ENCODE results near the gene KRCC1.
"Not testable (repeated sequence)": the region's sequence is repeated elsewhere in the genome, so short reads cannot be mapped to it uniquely, and the experiment has no call there.

The KRCC1 gene

DNA sequence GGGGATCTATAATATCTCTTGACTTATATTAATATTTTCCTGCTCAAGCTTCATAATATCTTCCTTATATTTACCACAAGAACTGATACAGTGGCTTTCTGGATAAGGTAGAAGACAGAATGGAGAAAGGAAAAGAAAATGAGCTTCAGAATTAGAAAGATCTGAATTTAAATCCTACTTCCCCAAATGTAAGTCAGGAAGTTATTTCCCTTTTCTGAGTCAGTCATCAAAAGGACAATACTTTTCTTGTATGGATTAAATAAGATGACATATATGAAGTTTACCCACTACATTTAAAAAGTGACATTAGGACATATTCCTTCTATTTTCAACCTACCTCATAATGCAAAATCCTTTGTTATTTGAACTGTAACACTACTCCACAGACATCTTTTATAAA is 19.0 kb downstream of the KRCC1 start:
- DNase-seq, result no peak

DNA sequence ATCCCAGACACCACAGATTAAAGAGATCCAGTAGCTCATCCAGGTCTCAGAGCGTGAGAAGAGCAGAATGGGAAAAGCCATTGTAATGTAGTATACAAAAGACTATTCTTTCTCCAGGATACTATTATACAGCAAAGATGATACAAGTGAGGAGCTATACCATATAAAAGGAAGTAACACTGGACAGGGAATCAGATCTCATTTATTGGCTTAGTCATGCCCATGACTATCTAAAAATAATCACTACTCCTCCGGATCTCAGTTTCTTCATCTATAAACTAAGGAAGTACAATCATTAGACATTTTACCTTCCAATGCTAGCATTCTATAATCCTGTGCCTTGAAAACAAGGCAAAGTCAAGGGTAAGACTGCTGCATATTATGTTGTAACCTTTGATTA is 19.4 kb downstream of the KRCC1 start:
- DNase-seq, result no peak

DNA sequence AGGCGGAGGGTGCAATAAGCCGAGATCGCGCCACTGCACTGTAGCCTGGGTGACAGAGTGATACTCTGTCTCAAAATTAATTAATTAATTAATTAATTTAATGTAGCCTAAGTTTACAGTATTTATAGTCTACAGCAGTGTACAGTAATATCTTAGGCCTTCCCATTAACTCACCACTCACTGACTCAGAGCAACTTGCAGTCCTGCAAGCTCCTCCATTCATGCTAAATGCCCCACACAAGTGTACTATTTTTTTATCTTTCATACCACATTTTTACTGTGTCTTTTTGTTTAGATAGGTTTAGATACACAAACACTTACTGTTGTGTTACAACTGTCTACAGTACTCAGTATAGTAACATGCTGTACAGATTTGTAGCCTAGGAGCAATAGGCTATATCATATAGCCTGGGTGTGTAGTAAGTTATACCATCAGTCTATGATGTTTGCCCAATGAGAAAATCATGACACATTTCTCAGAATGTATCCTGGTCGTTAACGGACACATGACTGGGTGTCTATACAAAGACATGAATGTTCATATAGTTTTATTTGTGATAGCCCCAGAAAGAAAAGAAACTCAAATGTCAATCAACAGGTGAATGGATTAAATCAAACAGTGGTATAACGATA is 23.4 kb downstream of the KRCC1 start:
- no peak for DNase-seq

DNA sequence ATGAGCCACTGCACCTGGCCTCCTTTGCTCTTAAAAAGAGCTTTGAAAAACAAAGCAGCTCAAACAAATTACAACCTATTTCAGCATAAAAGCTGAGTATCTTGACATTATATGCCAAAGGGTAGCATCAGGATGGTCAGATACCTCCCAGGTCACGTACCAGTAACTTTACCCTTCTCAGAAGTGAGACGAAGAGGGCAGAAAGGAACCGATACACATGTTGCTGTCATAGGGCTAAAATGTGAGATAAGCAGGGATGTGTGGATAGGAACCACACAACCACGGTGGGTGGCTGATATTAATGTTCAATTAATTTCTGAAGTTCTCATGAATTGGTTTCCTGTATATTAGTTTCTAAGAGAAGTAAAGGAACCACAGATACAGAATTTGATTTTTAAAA is 26.7 kb downstream of the KRCC1 start:
- no peak for DNase-seq

DNA sequence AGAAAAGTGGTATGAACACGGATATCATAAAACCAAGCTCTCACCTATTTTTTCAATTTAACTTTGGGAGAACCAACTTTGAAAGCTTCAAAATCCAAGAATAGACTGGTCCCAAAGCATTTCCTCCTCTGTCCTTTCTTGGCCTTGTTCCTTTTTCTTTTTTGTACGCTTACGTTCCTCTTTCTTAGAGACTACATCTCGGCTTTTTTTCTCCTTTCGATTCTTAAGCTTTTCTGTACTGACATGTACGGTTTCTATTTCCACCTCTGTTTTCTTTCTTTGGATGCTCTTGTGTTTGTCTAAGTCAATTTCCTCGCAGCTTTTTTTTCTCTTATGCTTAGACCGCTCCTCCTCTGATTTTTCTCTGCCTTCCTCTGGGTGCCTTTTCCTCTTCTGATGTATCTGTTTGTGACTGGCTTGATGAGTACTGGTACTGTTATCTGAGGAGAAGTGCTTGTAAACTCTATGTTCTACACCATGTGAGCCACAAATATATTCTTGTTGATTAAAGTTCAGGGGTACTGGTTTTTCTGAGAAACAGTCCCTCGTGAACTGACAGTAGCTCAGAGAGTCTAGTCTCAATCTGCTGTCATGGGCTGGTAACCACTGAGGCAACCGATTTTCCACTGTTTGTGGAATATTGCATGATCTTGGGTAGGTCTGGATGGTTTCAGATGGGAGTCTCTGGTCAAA is 27.7 kb downstream of the KRCC1 start:
- no peak for DNase-seq

DNA sequence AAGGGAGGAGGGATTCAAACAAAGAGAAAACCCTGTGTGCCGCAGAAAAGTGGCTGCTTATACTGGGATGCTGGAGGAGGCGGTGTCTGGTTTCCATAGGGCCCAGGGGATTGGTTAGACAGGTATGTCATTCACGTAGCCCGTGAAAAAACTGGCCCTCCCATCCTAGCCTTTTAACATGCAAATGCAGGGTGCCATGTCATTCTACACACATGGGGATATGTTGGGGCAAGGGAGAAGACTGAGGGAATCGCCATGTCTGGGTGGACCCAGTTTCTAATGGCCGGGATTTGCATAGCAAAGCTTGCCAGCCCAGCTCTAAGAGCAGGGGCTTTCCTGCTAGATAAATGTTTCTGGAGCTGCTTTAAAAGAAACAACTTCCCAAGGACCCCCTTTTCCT is 31.1 kb downstream of the KRCC1 start:
- DNase-seq, result no peak

DNA sequence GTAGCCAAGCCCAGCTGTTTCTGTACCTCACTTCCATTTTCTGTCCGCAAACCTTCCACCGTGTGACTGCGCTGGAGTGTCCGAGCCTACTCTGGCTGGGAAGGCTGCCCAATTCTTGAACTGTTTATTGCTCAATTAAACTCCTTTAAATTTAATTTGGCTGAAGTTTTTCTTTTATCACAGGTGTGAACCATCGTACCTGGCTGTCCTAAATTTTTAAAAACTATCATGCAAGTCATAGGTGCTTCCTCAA is 33.0 kb downstream of the KRCC1 start:
- no peak for DNase-seq

DNA sequence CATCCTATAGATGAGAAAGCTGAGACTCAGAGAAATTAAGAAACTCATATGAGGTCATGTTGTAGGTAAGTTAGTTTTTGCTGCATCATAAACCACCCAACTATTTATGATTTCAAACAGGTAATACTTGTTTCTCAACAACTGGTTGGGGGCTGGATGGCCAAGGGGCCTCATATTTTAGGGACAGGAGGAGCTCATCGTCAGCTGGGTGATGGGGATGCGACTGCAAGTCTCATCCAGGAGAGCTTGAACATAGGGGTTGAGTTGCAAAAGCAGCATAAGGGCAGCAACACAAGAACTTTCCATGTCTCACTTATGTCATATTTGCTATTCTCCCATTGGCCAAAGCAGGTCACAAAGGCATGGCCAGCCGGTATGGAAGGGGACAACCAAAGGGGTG is 35.6 kb downstream of the KRCC1 start:
- DNase-seq, result no peak

DNA sequence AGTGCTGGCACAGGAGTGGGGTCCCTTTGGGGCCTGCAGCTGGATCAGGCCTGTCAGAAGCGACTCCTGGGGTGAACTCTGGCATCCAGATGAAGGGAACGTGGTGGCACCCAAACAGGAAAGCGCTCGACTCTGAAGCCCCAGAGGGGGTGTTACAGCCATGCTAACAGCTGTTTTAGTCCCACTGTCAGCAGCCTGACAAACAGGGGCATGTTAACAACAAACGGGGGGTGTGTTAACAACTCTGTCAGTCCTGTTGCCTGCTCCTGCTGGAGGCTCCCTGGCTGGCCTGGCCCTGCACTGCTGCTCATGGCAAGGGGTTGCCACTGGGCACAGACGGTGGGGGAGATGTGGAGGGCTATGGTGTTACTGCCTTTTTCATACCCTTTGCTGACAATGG is 36.7 kb downstream of the KRCC1 start:
- DNase-seq, result no peak

DNA sequence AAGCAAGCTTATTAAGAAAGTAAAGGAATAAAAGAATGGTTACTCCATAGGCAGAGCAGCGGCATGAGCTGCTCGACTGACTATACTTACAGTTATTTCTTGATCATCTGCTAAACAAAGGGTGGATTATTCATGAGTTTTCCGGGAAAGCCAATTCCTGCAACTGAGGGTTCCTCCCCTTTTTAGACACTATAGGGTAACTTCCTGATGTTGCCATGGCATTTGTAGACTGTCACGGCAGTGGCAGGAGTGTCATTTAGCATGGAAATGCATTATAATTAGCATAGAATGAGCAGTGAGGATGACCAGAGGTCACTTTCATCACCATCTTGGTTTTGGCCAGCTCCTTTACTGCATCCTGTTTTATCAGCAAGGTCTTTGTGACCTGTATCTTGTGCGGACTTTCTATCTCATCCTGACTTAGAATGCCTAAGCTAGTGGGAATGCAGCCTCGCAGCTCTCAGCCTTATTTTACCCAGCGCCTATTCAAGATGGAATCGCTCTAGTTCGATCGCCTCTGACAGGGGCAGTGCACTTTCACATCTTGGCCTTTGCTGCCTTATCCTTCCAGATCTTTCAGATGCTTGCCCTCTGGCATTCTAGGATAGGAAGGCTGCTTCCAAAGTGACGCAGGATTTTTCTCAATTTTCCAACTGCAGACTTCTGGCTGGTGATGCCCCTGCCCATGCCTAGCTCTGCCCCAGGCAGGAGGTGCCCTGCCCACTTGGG is 37.3 kb downstream of the KRCC1 start:
- not testable (repeated sequence) for DNase-seq

DNA sequence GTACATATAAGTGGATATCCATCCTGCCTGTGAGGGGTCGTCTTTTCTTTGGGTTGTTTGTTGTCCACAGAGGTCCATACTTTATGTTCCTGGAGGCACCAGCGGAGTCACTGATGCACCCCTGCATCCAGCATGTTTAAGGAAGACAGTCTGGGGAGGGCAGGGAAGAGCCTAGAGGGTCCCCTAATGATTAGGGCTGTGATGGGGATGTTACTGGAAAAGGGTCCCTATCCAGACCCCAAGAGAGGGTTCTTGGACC is 37.9 kb downstream of the KRCC1 start:
- not testable (repeated sequence) for DNase-seq

DNA sequence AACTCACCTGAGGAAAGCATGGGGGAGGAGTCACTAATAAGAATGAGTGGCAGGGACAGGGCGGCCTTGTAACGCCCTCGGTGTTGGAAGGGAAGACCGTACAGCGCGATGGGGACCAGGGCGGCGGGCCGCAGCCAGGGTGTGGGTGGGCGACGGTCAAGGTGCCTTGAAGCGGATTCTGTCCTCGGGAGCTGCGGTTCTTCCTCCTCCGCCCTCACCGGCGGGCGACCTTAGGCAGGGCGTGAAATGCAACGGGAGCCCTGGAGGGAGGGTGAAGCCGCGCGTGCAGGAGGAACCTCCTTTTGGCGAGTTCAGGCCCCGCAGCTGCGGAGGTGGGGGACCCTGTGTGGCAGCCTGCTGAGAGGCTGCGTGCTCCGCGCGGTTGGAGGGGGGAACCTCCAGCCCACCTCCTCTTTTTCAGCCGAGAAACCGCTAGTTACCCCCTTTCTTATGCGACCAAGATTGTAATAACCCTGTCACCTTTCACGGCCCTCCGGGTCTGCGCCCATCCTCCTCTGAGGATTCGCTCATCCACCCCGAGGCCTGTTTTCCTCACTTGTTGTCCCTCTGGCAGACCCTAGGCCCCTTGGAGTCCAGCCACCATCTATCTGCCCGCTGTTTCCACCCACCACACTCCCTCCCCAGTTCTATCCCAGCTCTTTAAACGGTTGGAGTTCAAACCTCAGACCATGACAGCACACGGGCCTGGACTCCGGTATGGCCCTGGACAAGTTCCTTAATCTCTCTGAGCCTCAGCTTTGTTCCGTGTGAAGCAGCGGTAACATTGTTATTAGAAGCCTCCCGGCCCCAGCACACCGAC is 38.4 kb downstream of the KRCC1 start:
- peak; percentile 7 for DNase-seq

DNA sequence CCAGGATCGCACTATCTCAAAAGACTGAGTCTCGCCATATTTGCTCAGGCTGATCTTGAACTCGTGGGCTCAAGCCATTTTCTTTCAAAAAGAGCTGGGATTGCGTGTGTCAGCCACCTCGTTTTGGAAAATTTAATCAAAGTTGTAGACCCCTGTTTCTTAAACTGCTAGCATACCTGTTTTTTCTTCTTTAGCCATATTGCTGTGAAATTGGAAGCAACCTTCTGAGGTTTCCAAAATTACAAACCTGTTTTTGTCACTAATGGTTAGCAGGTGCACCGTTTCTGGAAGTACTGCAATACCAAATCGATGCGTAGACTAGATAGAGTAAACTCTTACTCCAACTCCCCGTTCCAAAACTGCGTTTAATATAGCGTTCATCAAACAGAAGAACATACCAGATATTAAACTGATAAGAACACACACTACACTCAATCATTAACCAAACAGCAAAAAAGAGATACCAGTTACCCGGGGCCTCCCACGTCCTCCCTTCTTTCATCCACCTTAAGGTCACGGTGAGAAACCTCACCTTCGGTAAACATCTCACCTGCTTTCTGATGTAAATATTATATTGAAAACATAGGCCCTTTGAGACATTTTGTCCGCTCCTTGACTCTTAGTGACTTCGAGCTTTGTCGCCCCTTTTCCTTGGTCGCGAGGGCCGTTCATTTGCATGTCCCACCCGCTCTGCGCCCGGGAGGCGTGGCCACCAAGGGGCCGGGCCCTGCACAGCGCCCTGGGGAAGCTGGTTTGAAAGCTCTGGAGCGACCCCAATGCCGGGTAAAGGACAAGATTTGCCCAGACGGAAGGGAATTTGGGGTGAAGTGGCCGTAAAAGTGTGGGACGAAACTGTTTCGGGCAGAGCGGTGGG is 39.3 kb downstream of the KRCC1 start, which contains the start of gene RNU2-63P:
TSS of gene RNU2-63P (minus strand) at position 462 of the 874 bp plus-strand sequence.
- DNase-seq, result peak; percentile 31

DNA sequence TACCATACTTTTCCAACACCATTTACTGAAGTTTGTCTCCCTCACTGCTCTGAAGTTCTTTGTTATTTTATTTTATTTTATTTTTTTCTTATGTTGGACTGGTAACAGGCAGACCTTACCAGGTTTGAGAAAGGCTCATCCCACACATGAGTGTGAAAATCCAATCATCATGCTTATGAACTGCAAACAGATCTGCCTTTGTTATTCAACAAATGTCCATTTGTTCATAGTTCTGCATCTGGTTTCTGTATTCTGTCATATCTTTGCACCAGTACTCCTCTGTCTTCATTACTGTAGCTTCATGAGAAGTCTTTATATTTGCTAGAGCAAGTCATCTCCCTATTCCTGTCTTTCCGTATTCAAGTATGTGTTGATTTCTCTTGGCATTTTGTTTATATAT is 44.6 kb downstream of the KRCC1 start:
- DNase-seq, result no peak

DNA sequence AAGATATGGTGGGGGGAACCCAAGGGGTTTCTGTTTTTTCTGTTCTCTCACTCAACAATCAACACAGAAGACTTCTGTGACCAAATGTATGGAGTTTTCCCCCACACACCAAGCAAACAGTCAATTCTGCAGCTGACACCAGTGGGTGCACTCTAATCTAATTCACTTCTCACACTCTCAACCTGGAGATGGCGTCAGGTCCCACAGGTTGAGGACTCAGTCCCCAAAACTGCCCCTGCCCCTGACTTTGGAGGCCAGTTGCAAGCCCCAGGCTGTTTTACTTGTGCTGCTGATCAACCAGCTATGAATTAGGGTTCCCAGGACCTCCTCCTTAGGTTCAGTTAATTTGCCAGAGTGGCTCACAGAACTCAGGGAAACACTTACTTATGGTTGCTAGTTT is 45.4 kb downstream of the KRCC1 start:
- DNase-seq, result no peak

DNA sequence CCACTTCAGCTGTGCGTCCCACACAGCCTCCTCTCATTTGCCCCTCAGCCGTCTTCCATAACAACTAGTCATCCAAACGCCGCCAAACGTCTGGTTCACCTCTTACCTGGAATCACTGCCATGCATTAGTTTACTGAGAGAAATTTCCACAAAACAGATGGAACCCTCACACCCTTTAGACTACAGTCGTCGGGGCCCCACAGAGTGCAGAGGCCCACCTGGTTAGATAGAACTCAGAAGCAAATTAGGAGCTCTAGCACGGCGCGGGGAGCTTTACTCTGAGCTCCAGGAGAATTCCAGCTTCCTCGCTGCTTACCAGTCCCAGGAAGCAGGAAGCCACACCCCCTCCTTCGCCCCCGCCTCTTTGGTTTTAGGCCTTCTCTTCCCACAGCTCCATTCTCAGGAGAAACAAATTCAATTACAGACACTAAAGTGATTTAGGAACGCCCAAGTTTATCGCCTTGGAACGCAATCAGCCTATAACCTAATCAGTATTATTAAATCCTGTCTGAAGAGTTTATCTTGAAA is 48.6 kb downstream of the KRCC1 start:
- no peak for DNase-seq

DNA sequence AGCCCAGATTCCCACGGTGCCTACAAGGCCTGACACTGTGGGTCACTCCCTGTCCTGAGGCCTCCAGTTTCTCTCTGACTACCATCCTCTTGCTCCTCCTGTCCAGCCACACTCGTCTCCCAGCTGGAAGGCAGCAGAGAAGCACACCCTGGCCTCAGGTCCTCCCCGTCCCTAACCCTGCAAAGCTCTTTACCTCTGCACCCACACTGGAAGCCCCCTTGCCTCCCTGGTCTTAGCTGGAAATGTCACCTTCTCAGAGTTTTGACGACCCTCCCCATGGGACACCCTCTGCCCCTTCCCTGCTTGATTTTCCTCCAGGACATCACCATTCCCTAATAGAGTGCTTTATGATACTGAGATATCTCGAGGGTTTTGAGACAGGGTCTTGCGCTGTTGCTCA is 49.8 kb downstream of the KRCC1 start:
- DNase-seq, result no peak

DNA sequence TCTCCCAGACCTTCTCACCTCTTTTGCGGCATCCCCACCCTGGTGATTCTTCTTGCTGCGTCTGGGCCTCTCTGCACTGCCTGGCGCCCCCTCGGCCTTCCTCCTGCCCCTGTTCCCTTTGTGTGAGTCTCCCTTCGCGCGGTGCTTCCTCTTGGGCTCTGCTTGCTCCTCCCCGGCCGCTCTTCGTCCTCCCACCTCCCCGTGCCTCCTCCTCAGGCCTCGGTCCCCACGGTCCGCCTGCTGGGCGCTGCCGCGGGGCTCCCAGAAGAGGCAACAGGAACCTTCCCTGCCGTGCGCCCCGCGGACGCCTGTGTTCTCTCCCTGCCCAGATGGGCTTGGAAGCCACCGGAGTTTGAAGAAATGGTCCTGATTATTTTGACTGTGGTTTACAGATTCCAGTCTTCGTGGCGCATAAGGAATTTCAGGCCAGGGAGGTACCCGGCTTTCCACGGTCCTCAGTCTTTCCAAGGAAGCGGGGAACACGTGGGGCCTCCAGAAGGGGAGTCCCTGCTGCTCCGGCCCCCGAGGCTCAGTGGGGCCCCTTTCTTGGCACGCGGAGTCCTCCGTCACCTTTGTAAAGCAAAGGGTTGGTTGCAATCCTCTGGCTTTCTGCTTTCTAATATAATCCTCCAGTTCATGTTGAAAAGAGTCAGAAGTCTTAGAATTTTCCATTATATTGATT is 52.4 kb downstream of the KRCC1 start:
- DNase-seq, result no peak

DNA sequence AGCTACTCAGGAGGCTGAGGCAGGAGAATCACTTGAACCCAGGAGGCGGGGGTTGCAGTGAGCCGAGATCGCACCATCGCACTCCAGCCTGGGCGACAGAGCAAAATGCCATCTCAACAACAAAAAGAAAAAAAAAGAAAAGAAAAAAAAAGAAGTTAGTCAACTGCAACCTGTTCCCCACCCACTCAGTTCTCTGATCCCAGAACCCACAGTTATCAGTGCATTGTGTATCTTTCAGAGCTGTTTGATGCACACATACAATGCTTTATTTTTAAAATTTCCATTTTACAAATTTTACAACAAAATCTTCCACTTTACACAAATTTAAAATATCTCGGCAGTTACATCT is 53.2 kb downstream of the KRCC1 start:
- no peak for DNase-seq

DNA sequence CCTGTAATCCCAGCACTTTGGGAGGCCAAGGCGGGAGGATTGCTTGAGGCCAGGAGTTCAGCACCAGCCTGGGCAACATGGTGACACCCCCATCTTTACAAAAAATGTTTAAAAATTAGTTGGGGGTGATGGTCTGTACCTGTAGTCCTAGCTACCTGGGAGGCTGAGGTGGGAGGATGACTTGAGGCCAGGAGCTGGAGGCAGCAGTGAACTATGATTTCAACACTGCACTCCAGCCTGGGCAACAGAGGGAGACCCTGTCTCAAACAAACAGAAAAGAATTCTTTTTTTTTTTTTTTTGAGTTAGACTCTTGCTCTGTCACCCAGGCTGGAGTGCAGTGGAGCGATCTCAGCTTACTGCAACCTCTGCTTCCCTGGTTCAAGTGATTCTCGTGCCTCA is 55.1 kb downstream of the KRCC1 start:
- not testable (repeated sequence) for DNase-seq

DNA sequence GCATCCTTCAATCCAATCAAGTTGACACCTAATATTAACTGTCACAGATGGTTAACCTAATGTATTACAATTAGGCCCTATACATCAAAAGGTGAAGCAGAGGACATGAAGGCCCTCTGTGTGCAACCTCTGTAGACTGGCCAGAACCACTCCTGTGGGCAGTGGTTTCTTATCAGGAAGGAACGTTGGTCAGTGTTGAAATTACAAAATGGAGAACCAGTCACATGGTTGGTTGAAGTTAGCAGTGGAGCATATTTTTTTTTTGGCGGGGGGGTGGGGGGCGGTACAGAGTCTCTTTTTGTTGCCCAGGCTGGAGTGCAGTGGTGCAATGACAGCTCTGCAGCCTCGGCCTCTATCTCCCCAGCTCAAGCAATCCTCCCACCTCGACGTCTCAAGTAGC is 59.0 kb downstream of the KRCC1 start:
- no peak for DNase-seq

DNA sequence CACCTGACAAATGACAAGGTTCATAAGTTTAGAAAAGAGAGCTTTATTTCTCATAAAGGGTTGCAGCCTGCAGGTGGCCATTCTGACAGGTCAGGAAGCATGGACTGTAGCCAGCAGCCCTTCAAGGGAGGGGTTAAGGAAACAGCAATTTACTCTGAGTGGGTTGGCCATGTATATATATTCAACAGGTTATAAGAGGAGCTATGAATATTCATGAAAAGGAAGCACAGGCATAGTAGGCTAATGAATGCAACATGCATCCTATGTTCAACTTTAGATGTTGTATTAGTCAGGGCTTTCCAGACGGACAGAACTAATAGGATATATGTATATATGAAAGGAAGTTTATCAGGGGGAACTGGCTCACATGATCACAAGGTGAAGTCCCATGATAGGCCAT is 59.8 kb downstream of the KRCC1 start:
- no peak for DNase-seq

Measured in NCI-H748 treated with DMSO at 0.1 percent for 48 hours (cell line).